Non-pigmented ciliary epithelial cell (primary cell): ENCODE results near the gene SPSB4.
A peak's percentile ranks its signal among the peaks of the same experiment; 100 is the strongest.

Experiments used
- DNase-seq: peaks from one replicate; pipeline ENCODE4 v3.0.0-alpha.2; 2010; ENCODE audit warnings: low read depth

SPSB4 gene

DNA sequence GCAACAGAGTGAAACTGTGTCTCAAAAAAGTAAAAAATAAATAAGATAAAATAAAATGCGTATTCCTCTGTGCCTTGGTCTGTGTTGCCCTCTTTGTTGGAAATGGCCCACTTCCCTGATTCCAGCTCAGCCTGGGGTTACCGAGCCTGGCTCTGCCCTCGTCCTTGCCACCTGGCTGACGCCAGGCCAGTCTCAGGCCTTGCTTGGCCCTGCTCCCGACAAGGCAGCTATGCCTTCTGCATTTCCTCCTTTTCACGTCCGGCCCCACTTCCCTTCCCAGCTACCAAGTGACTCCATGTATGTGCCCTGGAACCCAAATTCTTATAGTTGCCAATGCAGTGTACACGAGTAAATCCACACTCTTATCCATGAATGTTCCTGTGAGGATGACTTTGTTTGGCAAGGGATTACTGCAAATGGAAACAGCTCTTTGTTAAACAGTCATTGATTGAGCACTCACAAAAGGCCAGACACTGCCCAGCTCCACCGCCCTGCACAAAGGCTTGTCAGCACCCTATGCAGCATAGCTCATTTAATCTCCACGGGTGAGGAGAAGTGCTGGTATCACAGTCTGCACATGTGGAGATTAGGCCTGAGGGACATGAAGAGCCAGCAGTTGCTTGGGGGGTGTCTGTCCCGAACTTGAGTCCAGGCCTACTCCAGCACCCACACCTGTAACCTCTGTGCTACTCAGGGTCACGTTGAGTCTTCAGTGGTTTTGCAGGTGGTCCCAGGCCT, 25.1 kb downstream of the SPSB4 start:
- DNase-seq, result no peak

DNA sequence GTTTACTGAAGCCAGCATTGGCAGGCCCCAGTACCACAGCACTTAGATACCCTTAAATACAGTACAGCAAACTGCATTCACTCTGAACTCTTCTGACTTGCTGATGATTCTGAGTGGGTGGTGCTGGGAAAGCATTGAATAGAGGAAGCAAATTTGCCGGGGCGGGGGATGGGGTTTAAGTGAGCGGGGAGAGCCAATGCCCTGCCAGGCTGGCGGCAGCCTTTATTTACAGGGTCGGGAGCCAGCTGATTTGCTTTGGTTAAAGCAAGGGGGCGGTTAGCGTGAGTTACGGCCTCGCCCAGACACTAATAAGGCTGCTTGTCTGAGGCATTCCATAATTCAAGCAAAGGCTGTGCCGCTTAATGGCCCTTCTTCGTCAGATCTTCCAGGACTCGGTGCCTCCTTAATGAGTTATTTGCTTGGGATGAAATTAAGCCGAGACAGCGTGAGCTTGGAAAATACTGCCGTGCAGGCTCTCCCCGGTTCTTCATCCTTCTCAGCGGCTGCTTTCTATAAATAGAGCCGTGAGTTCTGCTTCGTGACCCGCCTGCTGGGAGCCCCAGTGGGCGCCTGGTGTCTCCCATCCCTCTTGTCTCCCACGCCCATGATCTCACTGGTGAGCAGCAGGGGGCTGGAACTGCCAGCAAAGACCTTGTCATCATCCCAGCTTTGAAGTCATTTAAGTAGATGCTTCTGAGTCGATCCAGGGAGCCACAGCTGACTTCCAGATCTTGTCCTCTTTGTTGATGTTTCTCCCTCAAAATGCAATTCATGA, 25.8 kb downstream of the SPSB4 start:
- DNase-seq, result peak; percentile 15

DNA sequence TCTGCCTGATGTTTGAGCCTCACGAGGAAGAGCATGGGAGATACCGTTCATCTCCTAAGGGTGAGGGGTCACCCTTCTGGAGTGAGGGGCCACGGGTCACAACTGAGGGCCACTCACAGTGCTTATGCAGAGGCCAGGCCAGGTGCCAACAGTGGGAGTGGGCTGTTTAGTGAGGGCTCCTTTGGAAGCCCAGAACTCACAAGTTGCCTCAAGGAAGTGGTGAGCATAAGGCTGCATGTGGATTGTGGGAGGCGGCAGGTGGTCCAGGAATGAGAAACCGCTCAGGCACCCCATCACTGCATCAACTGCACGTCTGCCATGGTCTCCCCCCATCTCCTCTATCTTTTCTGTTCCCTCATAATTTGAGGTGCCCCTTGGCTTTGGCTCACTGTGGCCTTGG, 26.5 kb downstream of the SPSB4 start:
- no peak for DNase-seq

DNA sequence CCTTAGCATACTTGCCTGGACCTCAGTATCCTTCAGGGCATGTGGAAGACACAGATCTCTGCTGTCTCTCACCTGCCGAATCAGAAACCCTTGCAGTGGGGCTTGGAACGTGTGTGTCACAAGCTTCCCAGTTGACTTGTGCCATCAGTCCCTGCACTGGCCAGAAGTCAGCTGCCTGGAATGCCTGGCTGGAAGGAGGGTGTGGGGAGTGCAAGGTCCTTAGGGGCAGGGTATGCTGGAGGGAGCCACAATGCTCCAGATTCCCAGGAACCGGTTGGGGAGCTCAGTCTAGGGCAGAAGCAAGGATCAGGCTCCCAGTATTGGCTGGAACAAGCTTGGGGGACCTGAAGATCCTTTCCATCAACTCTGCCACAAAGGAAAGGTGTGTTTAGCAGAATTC, 27.1 kb downstream of the SPSB4 start:
- DNase-seq, result no peak

GRCh38 chr3:141080431-141080830, 29.3 kb downstream of the SPSB4 start:
- DNase-seq, result no peak

DNA sequence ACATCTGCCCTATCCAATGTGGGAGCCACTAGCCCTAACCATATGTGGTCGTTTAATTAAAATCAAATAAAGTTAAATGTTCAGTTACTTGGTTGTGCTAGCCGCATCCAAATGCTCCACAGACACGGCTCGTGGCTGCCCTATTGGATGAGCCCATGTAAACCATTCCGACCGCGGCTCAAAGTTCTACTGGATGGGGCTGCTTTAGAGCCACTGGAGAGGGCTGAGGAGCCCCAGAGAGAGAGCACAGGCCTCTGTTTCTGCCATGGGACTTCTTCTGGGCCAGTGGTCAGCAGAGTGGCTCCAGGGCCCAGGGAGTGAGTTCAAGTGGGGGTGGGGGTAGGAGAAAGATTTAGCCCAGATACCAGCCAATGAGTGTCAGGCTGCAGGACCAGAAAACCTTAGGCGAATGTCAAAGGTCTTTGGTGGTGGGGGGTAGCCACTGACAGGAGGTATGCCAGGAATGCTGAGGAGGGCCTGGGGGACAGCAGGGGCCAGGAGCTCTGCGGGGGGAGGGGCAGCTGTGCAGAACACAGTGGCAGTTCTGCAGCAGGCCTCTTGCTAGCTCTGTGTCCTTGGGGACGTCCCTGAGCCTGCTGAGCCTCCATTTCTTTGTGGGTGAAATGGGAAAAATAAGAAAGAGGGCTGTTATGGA, 30.1 kb downstream of the SPSB4 start:
- DNase-seq, result no peak

DNA sequence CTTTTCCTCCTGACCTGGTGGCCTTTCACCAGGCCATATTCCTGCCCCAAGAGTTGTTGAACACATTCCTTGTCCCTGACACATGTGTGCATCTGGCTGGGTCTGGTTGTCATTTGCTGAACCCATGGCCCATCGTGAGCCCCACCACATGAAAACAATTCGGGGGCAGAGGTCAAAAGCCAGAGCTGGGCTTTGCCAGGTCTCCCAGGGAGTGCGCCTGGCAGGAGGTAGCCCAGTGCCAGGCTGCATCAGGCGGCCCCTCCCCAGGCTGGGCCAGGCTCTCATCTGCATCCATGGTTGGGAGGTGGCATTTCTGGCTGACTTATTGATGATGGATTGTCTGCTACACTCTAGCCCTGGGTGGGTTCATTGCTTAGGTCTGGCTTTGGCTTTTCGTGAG, 30.9 kb downstream of the SPSB4 start:
- DNase-seq, result no peak

DNA sequence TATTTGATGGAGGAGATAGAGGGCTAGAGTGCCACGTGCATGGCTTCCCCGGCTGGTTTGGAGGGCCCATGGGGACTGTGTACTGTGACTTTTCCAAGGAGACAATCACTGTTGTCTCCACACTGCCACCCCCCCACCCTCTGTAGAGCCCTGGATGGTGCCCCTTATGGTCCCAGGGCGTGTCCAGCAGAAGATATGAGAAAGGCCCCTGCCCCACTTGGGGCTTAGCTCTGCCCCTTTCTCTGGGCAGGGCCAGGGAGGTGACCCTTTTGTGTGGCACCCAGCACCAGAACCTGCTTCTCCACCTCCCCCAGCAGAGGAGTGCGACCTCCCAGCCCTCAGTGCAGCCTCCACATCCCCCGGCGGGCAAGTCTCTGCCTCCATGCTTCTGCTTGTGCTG, 32.1 kb downstream of the SPSB4 start:
- no peak for DNase-seq

GRCh38 chr3:141083836-141084649, 32.9 kb downstream of the SPSB4 start:
- no peak for DNase-seq

DNA sequence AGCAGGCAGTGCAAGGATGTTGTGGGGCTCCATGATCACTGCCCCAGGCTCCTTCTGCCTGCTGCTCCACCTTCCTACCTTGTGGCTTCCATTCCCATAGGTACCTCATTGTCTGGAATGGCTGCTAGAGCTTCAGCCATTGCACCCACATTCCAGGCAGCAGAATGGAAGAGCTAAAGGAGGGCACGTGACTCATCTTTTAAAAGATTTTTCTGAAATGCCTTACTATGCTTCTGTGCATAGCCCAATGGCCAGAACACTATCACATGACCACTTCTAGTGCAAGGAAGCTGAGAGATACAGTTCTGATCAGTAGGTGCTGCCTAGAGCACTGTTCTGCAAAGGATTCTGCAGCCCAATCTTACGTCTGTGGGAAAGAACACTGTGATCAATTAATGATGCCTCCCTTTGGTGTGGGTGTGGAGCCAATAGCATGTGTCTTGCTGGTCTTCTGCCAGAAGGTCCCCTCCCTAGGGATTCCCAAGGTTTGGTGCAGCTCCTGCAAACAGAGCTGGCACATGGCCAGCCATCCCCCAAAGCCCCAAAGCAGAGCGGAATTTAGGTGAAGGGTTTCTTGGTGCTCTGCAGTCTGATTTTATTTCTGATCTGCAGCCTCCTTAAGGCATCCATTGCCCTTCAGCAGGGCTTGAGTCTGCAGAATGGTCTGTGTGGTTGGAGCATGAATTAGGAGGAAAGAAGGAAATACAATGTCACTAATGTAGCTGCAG, 34.4 kb downstream of the SPSB4 start:
- DNase-seq, result no peak

- no peak for DNase-seq
These were observed 35.0 kb downstream of the SPSB4 start for GRCh38 chr3:141086188-141086587.

- DNase-seq, result no peak
These were observed 36.1 kb downstream of the SPSB4 start for GRCh38 chr3:141087076-141087777.

GRCh38 chr3:141087778-141088130, 36.6 kb downstream of the SPSB4 start:
- no peak for DNase-seq

DNA sequence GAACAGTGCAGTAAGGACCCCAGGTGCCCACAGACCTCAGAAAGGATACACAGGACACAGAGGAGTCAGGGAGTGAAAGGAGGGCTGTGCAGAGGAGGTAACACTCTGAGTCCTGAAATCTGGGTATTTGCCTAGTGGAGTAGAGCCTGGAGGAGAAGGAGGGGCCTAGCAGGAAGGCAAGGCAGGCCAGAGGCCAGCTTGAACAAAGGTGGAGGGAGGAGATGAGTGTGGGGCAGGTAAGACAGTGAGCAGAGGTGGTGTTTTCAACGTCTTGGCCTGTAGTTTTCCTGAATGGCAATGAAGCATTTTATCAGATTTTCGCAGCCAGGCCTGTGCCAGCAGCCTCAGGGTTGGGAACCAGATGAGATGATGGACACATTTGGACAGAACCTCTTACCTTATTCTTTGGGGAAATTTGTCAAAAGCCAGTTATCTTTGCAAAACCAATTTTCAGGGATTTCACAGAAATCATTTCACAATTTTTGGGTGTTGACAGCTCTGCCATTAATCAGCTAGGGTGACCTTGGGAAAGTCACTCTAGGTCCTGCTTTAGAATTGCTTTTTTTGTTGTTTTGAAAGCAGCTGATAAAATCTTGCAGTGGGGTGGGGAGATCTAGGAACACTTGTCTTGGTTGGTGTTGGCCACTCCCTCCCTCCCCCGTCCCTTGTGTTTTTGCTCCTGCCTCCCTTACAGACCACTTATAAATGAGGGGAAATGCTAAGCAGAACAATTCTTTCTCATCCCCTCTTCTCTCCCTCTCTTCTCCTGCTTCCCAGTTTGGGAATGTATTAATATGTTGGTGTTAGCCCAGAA, 38.4 kb downstream of the SPSB4 start:
- no peak for DNase-seq

DNA sequence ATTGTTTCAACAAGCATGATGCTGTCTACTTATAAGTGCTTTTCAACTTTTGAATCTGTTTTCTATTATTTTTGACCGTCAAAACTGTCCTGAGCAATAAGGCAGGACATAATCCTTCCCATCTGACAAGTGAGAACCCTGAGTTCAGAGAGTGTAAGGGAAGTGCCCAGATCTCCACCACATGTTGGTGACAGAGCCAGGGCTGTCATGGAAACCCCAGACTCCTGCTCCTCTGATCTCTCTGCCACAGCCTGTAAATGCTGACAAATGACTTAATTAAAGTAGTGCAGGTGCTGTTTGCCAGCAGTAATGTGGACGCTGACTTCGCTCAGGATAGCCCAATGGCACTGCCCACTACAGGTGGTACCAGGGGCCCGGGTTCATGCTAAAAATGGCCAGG, 40.3 kb downstream of the SPSB4 start:
- no peak for DNase-seq

GRCh38 chr3:141092663-141093062, 41.5 kb downstream of the SPSB4 start:
- DNase-seq, result no peak

DNA sequence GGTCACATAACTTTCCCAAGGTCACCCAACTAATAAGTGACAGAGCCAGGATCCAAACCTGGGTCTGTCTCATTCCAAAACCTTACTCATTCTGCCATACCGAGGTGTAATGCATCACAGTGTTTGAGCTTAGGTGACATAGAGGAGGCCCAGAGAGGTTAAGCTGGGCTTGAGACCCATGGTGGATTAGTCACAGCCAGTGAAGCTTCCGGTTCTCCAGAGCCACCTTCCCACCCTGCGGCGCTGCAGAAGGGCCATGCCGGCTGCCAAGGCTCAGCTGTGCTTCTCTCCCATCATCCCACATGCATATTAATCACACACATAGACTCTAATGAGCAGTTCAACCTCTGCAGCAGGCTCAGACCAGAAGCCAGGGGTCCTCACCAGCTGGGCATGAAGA, 42.2 kb downstream of the SPSB4 start:
- no peak for DNase-seq

DNA sequence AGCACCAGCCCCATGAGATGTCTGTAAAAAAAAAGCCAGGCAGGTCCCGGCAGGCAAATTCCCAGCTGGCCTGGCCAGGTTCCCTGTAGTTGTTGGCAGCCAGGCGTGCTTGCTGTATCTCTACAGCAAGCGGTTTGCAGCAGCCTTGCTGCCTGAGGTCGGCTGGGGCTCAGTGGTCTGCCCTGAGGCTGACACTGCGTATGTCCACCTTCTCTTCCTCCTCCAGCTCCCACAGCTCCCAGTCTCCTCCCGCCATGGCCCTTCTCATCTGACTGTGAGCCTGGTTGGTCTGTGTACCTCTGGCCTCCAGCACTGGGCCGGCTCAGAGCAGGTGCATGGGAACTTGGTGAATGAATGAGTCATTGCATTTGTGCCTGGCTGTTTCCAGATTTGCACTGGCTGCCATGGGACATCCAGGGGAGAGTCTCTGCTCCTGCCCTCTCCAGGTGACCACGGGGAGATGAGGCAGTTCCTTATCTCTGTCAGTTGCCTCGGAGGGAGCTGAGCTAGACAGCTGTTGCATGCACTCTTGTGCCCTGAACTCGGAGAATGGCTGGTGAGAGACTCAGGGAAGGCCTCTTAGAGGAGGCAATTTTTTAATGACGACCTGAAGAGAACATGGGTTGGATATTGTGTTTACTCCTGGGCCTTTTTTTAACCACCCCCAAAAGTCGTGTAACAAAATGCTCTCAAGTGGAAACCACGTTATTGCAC, 43.0 kb downstream of the SPSB4 start:
- no peak for DNase-seq

DNA sequence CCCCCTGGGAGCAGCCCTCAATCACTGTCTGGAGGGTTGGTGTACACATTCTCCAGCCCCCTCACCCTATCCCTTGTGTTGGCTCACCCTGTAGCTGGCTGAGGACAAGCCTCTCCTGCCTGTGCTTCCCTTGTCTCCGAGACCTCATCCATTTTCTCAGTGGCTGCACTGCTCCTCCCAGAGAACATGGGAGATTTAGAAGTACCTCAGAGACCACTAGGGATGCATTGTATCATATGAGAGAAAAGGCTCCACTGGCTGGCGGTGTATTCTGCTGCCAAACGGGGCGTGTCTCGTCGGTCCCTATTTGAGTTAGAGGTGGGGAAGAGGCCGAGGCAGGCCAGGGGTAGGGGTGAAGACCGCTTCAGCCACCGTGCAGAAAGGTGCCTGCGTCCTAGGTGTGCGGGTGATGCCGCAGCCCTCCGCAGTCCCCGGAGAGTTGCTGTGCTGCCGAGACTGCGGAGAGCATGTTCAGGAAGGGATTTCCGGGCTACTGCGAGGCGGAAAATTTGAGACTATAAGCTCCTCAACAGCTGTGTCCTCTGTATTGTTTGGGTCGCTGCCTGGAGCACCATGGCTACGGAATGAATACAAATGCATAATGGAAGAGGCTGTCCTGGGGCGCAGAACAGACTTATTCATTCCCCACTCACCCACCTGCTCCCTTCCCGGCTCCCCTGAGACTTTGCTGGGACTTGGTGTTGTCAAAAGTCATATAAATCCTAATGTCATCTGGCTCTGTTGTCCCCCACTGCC, 43.8 kb downstream of the SPSB4 start:
- DNase-seq, result peak; percentile 13
